Erythroblast (primary cell): Measurements from ENCODE around the gene PXN.
A peak's percentile ranks its signal among the peaks of the same experiment; 100 is the strongest.

ENCODE experiments used
- DNase-seq, 2 experiments: peaks; one replicate each; lab custom pipeline; 2025; lab: John Stamatoyannopoulos, UW
- GATA1 ChIP-seq: IDR thresholded peaks from 2 replicates; pipeline ENCODE4 v1.6.1; 2011; ENCODE audit warnings: low read depth, mild to moderate bottlenecking, control low read depth, low read length, moderate library complexity
- POLR2A ChIP-seq: IDR thresholded peaks from 2 replicates; pipeline ENCODE4 v1.6.1; 2011; ENCODE audit warnings: mild to moderate bottlenecking, low read length

The PXN gene

GRCh38 chr12:120181991-120182631 is 83.4 kb downstream of the PXN start:
- TF ChIP-seq POLR2A (no peak), GATA1 (no peak)

GRCh38 chr12:120180975-120181374 is 84.6 kb downstream of the PXN start:
- peak in 1 of 2 experiments; percentile 10 for DNase-seq
- TF ChIP-seq GATA1 (no peak), POLR2A (no peak)

More at GRCh38 chr12:120181991-120182631, 83.4 kb downstream of the PXN start:
- DNase-seq: no peak

GRCh38 chr12:120175537-120175936 is 90.0 kb downstream of the PXN start:
- TF ChIP-seq POLR2A (no peak), GATA1 (no peak)
- no peak for DNase-seq

GRCh38 chr12:120175062-120175461 is 90.5 kb downstream of the PXN start:
- no peak for DNase-seq
- TF ChIP-seq GATA1 (no peak), POLR2A (no peak)

GRCh38 chr12:120172053-120172452 is 93.5 kb downstream of the PXN start:
- TF ChIP-seq GATA1 (no peak), POLR2A (no peak)
- DNase-seq: no peak

- TF ChIP-seq POLR2A (no peak), GATA1 (no peak)
- DNase-seq: no peak
These were observed 94.9 kb downstream of the PXN start for GRCh38 chr12:120170631-120171030.

GRCh38 chr12:120169946-120170345 is 95.6 kb downstream of the PXN start:
- no peak for TF ChIP-seq GATA1
- no peak for TF ChIP-seq POLR2A

GRCh38 chr12:120168337-120168736 is 97.2 kb downstream of the PXN start:
- no peak for TF ChIP-seq POLR2A
- TF ChIP-seq GATA1: no peak
- no peak for DNase-seq

More at GRCh38 chr12:120169946-120170345, 95.6 kb downstream of the PXN start:
- no peak for DNase-seq

GRCh38 chr12:120167529-120168095 is 97.9 kb downstream of the PXN start:
- TF ChIP-seq POLR2A (no peak), GATA1 (no peak)
- DNase-seq: no peak

- TF ChIP-seq POLR2A (no peak), GATA1 (no peak)
- DNase-seq: no peak
These were observed 101.2 kb downstream of the PXN start for GRCh38 chr12:120164293-120164692.

GRCh38 chr12:120162763-120163162 is 102.8 kb downstream of the PXN start:
- TF ChIP-seq GATA1: no peak
- no peak for DNase-seq

- DNase-seq: no peak
- TF ChIP-seq POLR2A (no peak), GATA1 (no peak)
These were observed 103.7 kb downstream of the PXN start for GRCh38 chr12:120161852-120162251.
